HG02763 (cell line): ENCODE measurements around the gene EMX1.

Experiments used
- ATAC-seq: cut with Tn5 transposase; IDR thresholded peaks from one replicate; pipeline ENCODE4 v1.9.1; 2021; ENCODE audit warnings: mild to moderate bottlenecking, moderate library complexity; ENCODE audit not compliant: unreplicated experiment

Gene EMX1

DNA sequence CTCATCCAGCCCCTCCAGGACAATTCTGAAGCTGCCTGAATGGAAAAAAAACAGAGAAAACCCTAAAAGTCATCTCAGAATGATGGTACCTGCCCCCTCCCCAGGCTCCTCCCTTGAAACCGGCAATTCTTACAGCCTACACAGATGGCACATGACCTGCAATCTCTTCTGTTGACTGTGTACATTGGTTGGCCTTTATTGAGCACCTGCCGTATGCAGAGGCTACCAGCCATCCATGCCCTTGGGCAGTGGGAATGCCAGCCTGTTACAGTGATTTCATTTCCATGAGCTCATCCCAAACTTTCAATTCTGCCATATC is 57.1 kb downstream of the EMX1 start:
- ATAC-seq: no peak

DNA sequence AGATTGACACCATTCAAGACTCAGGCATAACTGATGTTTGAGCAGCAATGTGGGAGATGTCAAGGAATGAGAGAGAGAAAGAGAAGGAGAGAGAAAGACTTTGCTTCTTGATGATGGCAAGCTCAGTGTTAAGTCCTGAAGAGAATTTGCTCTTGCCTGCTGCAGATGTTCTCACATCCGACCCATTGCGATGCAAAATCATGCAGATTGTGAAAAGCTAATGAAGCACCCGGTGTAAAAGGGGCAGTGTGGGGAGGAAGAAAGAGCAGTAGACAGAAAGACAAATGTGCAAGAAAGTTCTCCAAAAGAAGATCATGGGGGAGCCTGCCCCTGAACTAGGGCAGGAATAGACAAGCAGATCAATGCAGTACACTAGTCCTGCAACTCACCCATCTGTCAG is 57.7 kb downstream of the EMX1 start:
- no peak for ATAC-seq

DNA sequence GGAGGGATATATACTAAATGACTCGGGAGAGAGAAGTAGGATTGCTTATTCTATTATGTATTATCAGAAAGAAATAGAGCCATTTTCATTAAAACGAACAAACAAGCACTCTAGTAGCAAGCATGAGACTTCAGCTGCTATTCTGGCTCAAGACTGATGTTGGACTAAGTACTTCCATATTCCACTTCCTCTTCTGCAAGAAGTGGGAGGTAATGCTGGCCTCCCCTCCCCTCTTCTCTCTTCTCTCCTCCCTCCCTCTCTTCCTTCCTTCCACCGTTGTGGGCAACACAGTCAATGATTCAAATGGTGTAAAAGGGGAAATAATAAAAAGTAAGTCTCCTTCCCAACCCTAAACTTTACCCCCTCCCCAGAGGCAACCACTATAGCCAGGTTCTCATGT is 62.6 kb downstream of the EMX1 start:
- no peak for ATAC-seq

DNA sequence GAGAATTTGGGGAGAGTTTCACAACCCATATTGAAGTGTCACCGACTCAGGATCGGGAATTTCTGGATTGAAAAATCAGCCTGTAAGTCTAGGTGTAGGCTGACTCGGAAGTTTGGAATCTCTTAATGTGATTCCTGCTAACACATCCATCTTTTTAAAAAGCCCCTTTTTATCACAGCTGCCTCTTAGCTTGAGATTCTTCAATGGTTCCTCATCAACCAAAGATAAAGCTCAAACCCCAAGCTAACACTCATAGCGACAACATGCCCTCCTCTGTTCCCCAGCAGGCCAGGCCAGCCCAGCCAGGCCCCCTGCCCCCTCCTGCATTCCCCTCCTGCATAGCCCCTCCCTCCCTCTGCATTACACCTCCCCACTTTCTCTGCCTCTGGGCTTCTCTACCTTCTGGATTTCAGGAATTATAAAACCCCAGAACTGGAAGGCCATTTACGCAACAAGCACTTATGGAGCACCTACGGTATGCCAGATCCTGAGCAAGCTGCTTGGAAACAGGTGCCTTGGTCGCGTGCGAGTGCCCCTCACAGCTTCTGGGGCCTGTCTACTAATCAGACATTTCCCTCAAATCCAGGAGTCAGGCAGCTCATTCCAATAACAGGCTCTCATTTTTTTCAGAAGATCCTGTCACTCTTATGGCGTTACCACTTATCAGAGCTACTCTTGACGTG is 63.4 kb downstream of the EMX1 start:
- ATAC-seq: no peak

DNA sequence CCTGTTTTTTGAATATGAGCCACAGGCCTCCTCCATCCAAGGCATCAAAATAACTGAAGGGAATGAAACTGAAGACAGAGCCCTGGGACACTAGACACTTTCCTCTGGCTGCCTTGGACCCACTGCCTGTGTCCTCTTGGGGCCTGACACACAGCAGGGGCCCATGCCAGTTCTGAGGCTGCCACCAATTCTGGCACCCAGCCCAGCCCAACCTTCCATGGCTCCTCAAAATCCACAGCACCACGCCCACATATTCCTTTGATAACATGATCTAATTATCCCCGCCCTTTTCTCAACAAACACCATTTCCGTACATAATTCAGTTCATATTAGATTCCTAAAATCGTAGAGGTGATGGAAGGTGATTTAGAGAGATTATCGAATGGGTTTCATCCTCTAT is 64.2 kb downstream of the EMX1 start:
- ATAC-seq: no peak

DNA sequence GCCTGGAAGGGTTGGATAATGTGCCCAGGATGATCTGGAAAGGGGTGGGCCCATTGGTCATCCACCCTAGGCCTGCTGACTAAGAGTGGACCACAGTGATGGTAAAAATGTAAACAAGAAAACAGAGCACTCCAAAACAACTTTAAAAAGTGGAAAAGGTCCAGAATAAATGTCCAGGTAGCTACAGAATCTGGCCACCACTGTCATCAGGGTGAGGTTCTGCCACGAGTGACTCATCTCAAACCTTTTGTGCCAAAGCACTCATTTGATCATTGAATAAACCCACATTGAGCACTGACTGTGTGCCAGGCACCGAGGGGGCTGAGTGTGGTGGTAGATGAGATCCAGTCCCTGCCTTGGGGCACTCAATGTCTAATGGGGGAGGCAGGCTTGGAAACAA is 64.9 kb downstream of the EMX1 start:
- no peak for ATAC-seq

DNA sequence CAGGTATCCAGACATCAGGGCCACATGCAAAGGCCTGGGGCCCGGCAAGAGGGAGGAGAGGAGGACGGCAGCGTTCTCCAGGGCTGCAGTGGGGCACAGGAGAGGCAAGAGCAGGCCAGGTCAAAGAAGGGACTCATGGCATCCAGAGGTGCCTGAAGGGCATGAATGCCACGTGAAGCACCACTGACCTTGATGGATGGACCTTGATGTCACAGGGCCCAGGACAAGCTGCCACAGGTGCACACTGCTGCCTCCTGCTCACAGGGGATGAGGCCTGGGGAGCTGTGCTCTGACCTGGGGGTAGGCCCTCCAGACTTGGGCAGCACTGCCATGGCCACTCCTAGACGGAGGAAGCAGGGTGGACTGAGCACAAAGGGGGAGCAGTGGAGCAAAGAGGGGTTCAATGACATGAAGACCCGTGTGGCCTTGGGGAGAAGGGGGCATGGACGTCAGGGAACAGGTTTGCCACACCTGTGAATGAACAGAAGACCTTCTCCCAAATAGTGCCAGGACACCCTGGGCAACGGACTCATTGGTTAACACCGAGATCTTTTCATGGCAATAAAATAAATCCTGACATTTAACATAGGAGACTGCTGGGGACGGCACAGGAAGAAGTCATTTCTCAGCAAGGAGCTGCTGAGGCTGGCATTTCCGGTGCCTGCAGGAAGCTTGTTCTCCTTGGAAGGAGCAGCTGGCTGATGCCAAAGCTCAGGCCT is 65.6 kb downstream of the EMX1 start:
- no peak for ATAC-seq

DNA sequence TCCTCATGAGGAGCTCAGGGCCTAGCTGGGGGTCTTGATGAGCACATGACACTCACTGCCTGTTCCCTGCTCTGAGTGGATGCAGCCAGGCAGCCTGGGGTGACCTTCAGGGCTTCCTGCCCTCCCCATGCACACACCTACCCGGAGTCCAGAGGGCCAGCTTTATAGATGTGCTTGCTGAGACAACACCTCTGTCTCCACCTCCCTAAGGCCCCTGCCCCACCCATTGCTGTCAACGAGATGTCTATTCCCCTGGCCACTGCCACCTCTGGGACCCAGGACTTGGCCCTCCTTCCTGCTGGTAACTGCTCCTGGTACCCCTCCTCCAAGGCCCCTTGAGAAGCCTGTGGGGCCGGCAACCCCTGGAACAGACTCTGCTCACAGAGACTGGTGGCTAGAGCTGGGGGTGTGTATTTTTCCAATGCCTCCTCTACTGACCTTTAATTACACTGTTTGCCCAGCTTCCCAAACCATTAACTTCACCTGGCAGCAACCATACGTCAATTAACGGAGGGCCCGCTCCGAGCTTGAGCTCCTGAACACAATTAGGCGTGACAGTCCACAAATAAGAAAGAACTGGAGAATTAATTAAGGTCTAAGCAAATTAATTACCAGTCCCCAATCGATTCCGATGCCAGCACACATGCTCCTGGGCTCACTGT is 66.3 kb downstream of the EMX1 start:
- no peak for ATAC-seq

DNA sequence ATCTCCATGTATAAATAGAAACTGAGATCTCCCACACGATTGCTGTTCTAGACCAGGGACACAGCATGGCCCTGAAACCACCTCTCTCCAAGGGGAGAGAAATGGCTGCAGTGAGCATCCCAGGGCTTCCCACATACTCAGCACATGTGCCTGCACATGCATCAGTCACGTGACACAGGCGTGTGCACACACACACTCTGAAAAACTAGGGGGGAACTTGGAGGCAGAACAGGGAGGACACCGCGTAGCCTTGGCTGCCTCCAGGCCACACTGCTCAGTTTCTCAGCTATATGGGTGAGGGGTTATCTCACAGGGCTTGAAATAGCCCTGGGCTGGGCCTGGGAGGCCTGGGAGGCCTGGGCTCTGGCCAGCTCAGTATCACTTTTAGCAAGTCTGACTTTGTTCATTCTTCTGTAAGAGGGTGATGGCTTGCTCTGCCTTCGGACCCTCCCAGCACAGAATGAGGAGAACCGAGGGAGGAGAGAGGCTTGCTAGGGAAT is 66.9 kb downstream of the EMX1 start:
- no peak for ATAC-seq
